ENCODE measurements around the gene KCNS1.

KCNS1 gene

DNA sequence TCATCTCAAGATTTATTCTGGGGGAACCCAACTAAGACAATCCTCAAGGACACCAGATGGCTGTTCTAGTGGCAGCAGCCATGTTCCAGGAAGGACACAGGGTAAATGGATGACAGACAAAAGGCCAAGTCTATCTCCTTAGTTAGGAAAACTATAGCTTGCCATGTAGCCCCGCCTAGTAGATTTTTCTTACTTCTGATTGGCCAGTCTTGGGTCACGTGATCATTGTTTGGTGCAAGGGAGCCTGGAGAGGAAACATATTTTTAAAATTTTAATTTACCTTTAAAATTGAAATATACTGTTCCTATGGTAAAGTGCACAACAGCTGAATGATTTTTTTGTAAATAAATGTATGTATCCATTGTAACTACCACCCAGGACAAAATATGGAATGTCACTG is 4.4 kb upstream of the KCNS1 start:
- H3K4me3 ChIP-seq (ENCODE audit: low read depth, low read length), result no peak overlapping the region
- TF ChIP-seq, protein P1, sequence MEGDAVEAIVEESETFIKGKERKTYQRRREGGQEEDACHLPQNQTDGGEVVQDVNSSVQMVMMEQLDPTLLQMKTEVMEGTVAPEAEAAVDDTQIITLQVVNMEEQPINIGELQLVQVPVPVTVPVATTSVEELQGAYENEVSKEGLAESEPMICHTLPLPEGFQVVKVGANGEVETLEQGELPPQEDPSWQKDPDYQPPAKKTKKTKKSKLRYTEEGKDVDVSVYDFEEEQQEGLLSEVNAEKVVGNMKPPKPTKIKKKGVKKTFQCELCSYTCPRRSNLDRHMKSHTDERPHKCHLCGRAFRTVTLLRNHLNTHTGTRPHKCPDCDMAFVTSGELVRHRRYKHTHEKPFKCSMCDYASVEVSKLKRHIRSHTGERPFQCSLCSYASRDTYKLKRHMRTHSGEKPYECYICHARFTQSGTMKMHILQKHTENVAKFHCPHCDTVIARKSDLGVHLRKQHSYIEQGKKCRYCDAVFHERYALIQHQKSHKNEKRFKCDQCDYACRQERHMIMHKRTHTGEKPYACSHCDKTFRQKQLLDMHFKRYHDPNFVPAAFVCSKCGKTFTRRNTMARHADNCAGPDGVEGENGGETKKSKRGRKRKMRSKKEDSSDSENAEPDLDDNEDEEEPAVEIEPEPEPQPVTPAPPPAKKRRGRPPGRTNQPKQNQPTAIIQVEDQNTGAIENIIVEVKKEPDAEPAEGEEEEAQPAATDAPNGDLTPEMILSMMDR (IDR thresholded peaks at IDR 0.05; ENCODE audit: low read depth, low read length), result no peak

DNA sequence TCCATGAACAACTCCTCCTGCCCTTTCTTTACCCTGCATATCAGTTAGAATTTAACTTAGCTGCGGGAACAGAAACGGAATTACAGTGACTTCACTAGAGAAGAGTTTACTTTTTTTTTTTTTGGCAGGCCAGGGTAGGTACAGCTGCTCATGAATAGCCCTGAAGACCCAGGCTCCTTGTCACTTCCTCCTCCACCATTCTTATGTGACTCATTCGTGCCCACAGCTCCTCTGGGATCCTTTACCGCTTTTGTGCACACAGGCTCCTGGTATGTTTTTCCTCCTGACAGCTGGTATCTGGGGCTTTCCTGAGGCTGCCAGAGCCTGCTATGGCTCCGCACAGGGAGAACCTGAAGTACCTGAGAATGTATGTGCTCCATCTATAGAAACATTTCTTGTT is 3.9 kb upstream of the KCNS1 start:
- TF ChIP-seq, protein P1 (IDR thresholded peaks at IDR 0.05; ENCODE audit: low read depth, low read length), result no peak
- no peak overlapping the region for H3K4me3 ChIP-seq (ENCODE audit: low read depth, low read length)

DNA sequence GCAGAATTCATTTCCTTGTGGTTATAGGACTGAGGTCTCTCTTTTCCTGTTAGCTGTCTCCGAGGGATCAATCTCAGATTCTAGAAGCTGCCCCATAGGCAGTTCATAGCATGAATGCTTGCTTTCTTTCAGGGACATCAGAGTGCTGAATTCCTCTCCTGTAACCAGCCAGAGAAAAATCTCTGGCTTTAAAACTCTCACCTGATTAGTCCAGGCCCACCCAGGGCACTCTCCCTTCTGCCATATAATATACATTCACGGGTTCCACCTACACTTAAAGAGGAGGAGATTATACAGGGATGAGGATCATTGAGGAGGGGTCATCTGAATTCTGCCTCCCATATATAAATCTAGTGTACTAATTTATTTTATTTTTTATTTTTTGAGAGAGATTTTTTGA is 2.1 kb upstream of the KCNS1 start:
- TF ChIP-seq, protein P1 (IDR thresholded peaks at IDR 0.05; ENCODE audit: low read depth, low read length), result no peak
- H3K4me3 ChIP-seq (ENCODE audit: low read depth, low read length), result no peak overlapping the region

DNA sequence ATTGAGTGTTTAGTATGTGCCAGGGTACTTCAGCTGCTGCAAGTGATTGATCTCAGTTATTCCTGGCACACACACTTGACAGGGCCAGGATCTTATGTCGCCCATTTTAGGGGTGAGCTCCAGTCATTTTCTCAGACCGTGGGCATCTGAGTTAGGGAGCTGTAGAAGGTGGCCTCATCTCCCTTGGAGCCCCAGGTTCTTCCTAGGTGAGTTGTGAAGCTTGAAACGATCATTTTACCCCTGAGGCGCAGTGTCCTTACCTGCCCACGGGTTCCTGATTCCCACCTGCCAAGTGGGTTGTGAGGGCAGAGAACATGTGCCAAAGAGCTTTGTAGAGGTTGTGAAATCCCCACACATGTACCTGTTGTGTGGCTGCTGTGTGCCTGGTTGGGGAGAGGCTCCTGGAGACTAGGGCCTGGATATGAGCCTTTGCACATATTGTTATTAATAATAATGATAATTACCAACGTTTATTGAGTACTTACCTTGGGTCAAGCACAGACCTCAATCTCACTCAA is 465 bp upstream of the KCNS1 start:
- no peak overlapping the region; the same call in 1 of the 2 replicates for H3K4me3 ChIP-seq (ENCODE audit: low read depth, low read length)
- TF ChIP-seq, protein P1 (IDR thresholded peaks at IDR 0.05; ENCODE audit: low read depth, low read length), result no peak

DNA sequence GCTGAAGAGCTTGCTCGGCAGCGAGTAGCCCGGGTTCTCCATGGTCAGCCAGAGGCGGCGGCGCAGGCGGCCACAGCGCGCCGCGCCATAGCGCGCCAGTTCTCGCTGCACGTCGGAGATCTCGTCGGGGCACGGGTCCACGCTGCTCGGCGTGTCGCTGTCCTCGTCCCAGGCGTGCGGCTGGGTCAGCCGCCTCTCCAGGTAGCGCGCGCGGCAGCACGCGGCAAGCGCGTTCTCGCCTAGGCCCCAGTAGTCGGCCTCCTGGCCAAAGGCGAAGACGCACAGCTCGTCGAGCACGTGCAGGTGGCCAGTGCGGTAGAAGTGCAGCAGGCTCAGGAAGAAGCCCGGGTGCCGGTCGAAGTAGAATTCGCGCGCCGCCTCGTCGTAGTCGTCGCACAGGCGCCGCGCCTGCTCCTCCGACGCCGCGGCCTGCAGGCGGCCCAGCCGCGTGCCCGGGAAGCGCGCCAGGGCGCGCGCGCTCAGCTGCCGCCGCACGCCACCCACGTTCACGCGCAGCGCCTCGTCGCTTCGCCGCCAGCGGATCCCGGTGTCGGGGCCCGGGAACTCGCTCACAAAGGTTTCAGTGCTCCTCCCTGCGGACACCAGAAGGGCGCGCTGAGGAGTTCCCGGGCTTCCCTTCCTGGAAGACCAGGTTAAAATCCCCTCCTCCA is 2.7 kb downstream of the KCNS1 start:
- TF ChIP-seq, protein P1 (IDR thresholded peaks at IDR 0.05; ENCODE audit: low read depth, low read length), result no peak
- H3K4me3 ChIP-seq (ENCODE audit: low read depth, low read length), result peak overlapping the region; percentile 12; the same call in 1 of the 2 replicates

DNA sequence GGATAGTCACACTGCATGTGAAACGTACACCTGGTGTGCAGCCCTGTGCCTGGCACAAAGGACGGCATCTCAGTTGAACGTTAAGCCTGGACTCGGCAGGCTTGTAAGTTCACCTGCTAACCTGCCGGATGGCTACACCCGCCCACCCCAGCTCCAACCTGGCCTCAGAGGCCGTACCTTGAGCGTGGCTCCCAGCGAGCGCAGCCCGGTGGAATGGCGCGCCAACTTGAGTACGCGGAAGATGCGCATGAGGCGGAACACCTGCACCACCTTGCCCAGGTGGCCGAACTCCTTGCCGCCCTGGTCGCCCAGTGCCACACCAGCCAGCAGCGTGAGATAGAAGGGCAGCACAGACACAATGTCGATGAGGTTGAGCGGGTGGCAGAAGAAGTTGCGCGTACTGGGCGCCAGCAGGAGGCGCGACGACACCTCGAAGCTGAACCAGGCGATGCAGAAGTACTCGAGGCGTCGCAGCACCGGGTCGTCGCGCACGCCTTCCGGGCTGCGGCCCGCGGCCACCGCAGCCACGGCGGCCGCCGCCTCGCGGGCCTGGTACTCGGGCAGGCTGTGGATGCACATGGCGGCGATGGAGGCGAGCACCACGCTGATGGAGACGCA is 3.3 kb downstream of the KCNS1 start:
- H3K4me3 ChIP-seq (ENCODE audit: low read depth, low read length), result no peak overlapping the region
- TF ChIP-seq, protein P1 (IDR thresholded peaks at IDR 0.05; ENCODE audit: low read depth, low read length), result no peak

DNA sequence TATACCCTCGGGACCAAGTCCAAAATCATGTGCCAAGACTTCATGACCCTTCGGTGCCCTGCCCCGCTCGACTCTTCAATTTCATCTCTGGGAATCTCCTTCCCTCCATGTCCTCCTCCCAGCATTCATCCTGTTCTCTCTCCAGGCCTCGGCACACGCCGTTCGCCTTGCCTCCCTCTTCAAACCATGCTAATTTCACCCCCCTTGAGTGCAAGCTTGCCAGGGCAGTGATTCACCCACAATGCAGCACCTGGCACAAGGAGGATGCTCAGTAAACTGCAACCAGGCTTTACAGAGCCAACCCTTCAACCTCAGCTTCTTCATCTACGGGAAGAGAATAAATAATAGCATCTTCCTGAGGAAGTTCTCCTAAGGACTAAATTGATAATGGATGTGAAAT is 4.1 kb downstream of the KCNS1 start:
- TF ChIP-seq, protein P1 (IDR thresholded peaks at IDR 0.05; ENCODE audit: low read depth, low read length), result no peak
- H3K4me3 ChIP-seq (ENCODE audit: low read depth, low read length), result no peak overlapping the region
